GM19438 (cell line): ENCODE results near the gene RNU6-8.

Experiments
- ATAC-seq: cut with Tn5 transposase; IDR thresholded peaks from one replicate; pipeline ENCODE4 v1.9.1; 2021; ENCODE audit warnings: low read depth; ENCODE audit not compliant: unreplicated experiment

RNU6-8 gene

DNA sequence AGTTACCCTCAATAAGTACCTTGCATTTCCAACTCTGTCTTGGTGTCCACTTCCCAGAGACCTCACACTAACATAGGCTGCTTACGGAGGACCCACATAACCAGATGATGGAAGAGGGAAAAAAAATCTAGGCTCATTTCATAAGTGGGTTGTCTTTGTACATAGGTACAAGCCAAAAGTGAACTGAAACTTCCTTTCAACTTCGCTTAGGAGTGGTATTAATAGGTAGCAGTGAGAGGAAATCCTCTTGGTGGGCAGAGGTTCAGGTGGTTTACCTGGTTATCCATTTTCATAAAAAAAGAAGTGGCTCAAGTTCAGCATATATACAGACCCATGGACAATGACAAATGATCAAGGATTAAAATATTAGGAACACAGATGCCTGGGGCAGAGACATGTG, 37.0 kb downstream of the RNU6-8 start:
- no peak for ATAC-seq
